LNCAP (cell line): Measurements from ENCODE around the gene UNC5C.

ENCODE experiments used
- CTCF ChIP-seq: fragments of 450-650 bp; IDR thresholded peaks from 2 replicates; pipeline ENCODE4 v1.5.1; 2017; ENCODE audit warnings: mild to moderate bottlenecking

UNC5C gene

GRCh38 chr4:95572304-95572991 is 23.7 kb upstream of the UNC5C start:
- no peak for TF ChIP-seq CTCF

- TF ChIP-seq CTCF, result no peak
Measured at GRCh38 chr4:95571577-95571976, 22.8 kb upstream of the UNC5C start.

- TF ChIP-seq CTCF, result no peak
Measured at GRCh38 chr4:95563638-95564337, 15.0 kb upstream of the UNC5C start.

GRCh38 chr4:95560774-95561173 is 12.0 kb upstream of the UNC5C start:
- no peak for TF ChIP-seq CTCF

GRCh38 chr4:95556207-95556859 is 7.6 kb upstream of the UNC5C start:
- TF ChIP-seq CTCF, result no peak

- TF ChIP-seq CTCF, result no peak
Measured at GRCh38 chr4:95552942-95553550, 4.3 kb upstream of the UNC5C start.

- no peak for TF ChIP-seq CTCF
Measured at GRCh38 chr4:95551653-95552052, 2.9 kb upstream of the UNC5C start.
